ENCODE measurements around the gene ACER2. TPM values are rescaled to one million over a fixed set of nuclear protein-coding genes. Genes with fewer than 3 reads are reported as not detected.

The ACER2 gene
- total and polyA plus RNA-seq, 11 donors = 0.95 to 4.5 (median 3.7) TPM

DNA sequence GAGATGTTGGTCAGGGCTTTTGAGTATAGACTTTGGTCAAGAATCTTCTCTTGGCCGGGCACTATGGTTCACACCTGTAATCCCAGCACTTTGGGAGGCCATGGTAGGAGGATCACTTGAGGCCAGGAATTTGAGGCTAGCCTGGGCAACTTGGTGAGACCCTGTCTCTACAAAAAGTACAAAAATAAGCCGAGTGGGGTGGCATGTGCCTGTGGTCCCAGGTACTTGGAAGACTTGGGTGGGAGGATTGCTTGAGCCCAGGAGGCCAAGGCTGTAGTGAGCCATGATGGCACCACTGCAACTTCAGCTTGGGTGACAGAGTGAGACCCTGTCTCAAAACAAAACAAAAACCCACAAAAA is 57.5 kb downstream of the ACER2 start:
- H3K36me3 ChIP-seq = no peaks in the 10 kb centered on the region
- intact Hi-C loops (cut with DNase I) = loop anchor here in 1 of 10 donors (10.0 kb wide), 1 partner anchor 421 kb away; the partner anchor contains the start of gene RRAGA
- no peak for ATAC-seq
- H3K4me1 ChIP-seq = peaks cover 0 to 14% (median 3%) of the 10 kb centered on the region in 12 donors
- DNase-seq = no peak
- H3K27ac ChIP-seq = no peak overlapping the region
- H3K27me3 ChIP-seq = no peaks in the 10 kb centered on the region
- TF ChIP-seq, protein P1, sequence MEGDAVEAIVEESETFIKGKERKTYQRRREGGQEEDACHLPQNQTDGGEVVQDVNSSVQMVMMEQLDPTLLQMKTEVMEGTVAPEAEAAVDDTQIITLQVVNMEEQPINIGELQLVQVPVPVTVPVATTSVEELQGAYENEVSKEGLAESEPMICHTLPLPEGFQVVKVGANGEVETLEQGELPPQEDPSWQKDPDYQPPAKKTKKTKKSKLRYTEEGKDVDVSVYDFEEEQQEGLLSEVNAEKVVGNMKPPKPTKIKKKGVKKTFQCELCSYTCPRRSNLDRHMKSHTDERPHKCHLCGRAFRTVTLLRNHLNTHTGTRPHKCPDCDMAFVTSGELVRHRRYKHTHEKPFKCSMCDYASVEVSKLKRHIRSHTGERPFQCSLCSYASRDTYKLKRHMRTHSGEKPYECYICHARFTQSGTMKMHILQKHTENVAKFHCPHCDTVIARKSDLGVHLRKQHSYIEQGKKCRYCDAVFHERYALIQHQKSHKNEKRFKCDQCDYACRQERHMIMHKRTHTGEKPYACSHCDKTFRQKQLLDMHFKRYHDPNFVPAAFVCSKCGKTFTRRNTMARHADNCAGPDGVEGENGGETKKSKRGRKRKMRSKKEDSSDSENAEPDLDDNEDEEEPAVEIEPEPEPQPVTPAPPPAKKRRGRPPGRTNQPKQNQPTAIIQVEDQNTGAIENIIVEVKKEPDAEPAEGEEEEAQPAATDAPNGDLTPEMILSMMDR (IDR thresholded peaks at IDR 0.05) = no peak
- no peak for TF ChIP-seq POLR2A (IDR thresholded peaks at IDR 0.05)
- no peak overlapping the region for H3K4me3 ChIP-seq
- no peaks in the 10 kb centered on the region for H3K9me3 ChIP-seq
- 84 to 94% (median 88%) methylated on average over 2 of the region's 2 CpGs for WGBS, 4 donors

- intact Hi-C loops (cut with DNase I) = loop anchor here in 1 of 10 donors (10.0 kb wide), 1 partner anchor 424 kb away; the partner anchor contains the start of gene RRAGA
- no peak for TF ChIP-seq POLR2A (IDR thresholded peaks at IDR 0.05)
- TF ChIP-seq, protein P1 (IDR thresholded peaks at IDR 0.05) = no peak
- H3K9me3 ChIP-seq = no peaks in the 10 kb centered on the region
- H3K27me3 ChIP-seq = no peaks in the 10 kb centered on the region
- H3K27ac ChIP-seq = no peak overlapping the region
- H3K4me3 ChIP-seq = no peak overlapping the region
- DNase-seq (no peak), ATAC-seq (no peak)
- H3K4me1 ChIP-seq = peaks cover 0 to 22% (median 10%) of the 10 kb centered on the region in 12 donors
- 89 to 98% (median 95%) methylated on average over 3 of the region's 3 CpGs for WGBS, 4 donors
- no peaks in the 10 kb centered on the region for H3K36me3 ChIP-seq
These were observed 60.5 kb downstream of the ACER2 start for GRCh38 chr9:19469271-19469670.

DNA sequence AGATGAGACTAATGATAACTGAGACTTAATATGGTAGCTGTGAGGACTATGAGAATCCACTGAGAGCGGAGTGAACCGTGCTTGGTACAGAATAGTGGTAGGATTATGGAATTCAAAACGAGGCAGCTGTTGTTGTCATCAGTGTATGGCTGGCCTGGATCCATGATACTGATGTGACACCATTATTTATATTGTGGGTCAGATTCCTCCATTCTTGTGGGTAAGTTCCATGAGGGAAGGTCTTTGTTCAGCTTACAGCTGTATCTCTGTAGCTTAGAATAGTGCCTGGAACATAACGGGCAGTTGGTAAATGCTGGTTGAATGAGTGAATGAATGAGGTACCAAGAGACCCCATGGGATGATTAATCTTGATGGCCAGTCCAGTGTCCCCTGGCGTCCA is 61.8 kb downstream of the ACER2 start:
- Histone ChIP-seq H3K9me3 (no peaks in the 10 kb centered on the region), H3K27ac (peak overlapping the region in 1 of 12 donors; percentile 42), H3K4me1 (peaks cover 0 to 15% (median 10%) of the 10 kb centered on the region in 12 donors), H3K27me3 (no peaks in the 10 kb centered on the region), H3K36me3 (no peaks in the 10 kb centered on the region), H3K4me3 (no peak overlapping the region)
- WGBS, 4 donors = 51 to 79% (median 63%) methylated on average over 5 of the region's 5 CpGs
- intact Hi-C loops (cut with DNase I) = loop anchor here in 5 of 10 donors (5.0 to 10.0 kb wide), 4 partner anchors 444 to 1644 kb away; no protein-coding TSS in a partner anchor
- DNase-seq = no peak
- TF ChIP-seq, protein P1 (IDR thresholded peaks at IDR 0.05) = no peak
- TF ChIP-seq POLR2A (IDR thresholded peaks at IDR 0.05) = no peak
- no peak for ATAC-seq

GRCh38 chr9:19470981-19471650 is 62.3 kb downstream of the ACER2 start:
- no peak for TF ChIP-seq POLR2A (IDR thresholded peaks at IDR 0.05)
- TF ChIP-seq, protein P1 (IDR thresholded peaks at IDR 0.05) = no peak
- H3K9me3 ChIP-seq = no peaks in the 10 kb centered on the region
- DNase-seq = no peak
- 52 to 63% (median 53%) methylated on average over 10 of the region's 10 CpGs for WGBS, 4 donors
- no peaks in the 10 kb centered on the region for H3K27me3 ChIP-seq
- H3K27ac ChIP-seq = peak overlapping the region in 2 of 12 donors; percentile 26 to 42
- H3K4me1 ChIP-seq = peaks cover 0 to 15% (median 10%) of the 10 kb centered on the region in 12 donors
- intact Hi-C loops (cut with DNase I) = loop anchor here in 5 of 10 donors (5.0 to 10.0 kb wide), 4 partner anchors 444 to 1644 kb away; no protein-coding TSS in a partner anchor
- peak overlapping the region in 2 of 12 donors; percentile 17 to 34 for H3K4me3 ChIP-seq
- ATAC-seq = peak in 2 of 4 donors; percentile 23 to 50
- H3K36me3 ChIP-seq = no peaks in the 10 kb centered on the region
